GM11168 (cell line): Measurements from ENCODE around the gene RAI1.

ENCODE experiments used
- in situ Hi-C: fragments of 300-500 bp; cut with MboI; formaldehyde crosslinking; loops from one replicate; pipeline ENCODE4 v1.12.0; 2022; ENCODE audit warnings: low sequenced_read_pairs; ENCODE audit not compliant: unreplicated experiment

The RAI1 gene

GRCh38 chr17:17806611-17807274, 125.5 kb downstream of the RAI1 start:
- in situ Hi-C loops, result loop anchor here (5.0 kb wide), 1 partner anchor 51 kb away; no protein-coding TSS in a partner anchor

DNA sequence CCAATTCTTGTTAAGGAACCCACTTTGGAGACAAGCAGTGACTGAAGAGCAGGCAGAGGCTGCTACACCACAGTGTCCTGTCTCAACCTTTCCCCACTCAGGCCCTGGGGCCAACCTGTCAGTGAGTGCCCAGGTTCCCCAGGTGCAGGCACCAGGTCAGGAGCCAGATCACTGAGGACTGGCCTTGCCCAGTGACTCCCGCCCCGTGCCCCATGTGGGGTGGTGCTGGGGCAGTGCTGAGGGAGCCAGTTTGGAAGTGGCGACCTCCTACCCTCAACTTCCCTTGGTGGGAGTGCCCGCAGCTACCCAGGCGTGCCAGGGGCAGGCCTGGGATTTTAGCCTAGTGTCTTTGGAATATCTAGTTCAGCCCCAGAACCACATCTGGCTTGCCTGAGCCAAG, 126.2 kb downstream of the RAI1 start:
- in situ Hi-C loops, result loop anchor here (5.0 kb wide), 1 partner anchor 50 kb away; no protein-coding TSS in a partner anchor

- in situ Hi-C loops, result loop anchor here (5.0 kb wide), 1 partner anchor 49 kb away; no protein-coding TSS in a partner anchor
Observed at GRCh38 chr17:17808200-17808599, 126.9 kb downstream of the RAI1 start.

DNA sequence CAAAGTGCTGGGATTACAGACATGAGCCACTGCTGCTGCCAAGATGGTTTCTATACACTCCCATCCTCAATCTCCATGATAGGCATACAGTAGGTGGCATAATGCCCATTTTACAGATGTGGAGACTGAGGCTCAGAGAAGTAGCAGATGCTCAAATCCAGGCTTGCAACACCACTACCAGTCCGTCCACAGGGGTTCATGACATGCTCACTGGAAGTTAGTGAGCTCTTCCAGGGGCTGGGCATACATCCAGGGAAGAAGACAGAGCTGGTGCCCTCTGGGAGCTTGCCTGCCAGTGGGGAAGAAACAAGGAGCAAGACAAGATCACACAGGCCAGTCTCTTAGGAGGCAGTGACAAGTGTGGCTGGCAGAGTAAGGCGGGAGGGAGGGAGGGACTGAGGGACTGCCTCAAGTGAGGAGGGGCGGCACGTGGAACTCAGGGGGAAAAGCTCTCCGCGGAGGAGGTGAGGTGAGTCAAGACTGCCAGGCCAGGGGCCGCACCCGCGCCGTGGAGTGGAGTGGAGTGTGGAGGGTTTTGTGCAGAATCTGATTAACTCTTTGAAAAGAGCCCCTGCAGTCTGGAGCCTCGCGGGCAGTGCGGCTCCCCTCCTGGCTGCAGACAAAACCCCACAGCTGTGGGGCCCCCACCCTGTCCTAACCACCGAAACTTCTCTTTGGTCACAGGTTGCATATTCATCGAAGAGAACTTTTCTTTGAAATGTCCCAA, 127.6 kb downstream of the RAI1 start:
- in situ Hi-C loops, result loop anchor here (5.0 kb wide), 1 partner anchor 48 kb away; no protein-coding TSS in a partner anchor

DNA sequence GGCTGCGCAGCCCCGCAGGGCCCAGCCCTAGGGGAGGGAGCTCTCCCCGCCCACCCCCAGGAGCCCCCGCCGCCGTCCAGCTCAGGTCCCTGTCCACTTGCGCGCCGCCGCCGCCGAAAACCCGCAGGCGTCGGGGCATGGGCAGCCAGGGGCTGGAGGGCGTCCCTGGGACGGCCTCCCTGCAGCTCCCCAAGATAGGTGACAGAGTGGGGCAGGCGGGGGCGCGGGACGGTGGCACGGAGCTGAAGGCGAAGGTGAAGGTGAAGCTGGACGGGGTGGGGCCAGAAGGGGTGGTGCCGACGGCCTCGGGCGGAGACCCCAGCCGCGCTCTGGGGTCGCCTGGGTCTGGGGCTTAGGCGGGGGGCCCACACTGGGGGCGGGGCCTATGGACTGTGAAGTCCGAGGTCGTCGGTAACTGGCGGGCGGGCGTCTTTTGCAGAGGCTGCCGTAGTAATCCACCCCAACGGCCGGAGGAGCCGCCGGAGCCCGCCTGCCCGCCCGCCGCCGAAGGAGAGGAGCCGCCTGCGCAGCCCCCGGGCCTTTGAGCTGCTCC, 128.3 kb downstream of the RAI1 start:
- in situ Hi-C loops, result loop anchor here (5.0 kb wide), 1 partner anchor 48 kb away; no protein-coding TSS in a partner anchor

DNA sequence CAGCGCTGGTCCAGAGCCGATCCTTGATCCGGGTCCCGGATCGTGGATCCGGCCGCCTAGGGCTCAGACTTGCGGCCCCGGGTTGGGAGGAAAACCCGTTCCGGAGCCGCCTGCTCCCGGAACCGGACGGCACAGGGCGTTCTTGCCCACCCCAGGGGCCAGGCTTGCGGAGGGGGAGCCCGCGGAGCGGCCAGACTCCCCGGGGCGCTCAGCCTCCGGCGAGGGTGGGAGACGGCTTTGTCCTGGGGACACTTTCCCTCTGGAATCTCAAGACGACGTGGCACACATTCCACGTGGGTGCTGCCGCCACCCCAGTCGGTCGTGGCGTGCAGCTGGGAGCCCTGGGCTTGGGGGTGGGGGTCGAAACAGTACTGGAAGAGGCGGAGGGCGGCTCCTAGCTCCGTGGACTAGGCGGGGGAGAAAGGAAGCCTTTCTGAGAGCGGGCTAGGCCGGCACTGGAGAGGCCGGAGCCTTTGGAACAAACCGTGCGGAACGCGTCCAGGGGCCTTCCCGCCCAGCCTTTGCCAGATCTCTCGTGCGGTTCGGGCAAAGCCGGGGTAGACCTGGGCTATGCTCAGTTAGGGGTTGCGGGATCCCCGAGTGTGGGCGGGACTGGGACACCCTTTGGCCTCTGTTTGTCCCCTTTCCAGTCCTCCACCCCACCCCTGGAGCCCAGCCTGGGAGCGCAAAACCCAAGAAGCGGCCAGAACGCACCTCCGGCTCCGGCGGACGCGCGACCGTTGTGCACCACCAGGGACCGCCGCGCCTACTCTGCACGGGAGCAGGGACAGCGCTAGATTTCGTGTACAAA, 129.0 kb downstream of the RAI1 start:
- in situ Hi-C loops, result no loop called here

DNA sequence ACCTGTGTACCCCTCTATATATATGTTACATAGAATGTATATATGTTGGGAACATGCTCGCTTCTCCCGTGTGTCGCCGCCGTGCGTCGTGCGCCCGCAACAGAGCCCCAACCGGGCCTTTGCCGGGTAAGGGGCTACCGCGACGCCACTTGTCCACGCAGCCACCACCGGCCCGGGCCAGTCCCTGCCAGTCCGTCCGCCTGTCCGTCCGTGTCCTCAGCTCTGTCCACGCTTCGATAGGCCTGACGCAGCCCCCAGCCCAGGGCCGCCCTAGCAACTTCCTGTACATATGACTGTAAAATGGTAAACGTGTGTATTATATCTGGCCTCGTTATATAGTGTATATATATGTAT, 129.6 kb downstream of the RAI1 start:
- in situ Hi-C loops, result no loop called here

DNA sequence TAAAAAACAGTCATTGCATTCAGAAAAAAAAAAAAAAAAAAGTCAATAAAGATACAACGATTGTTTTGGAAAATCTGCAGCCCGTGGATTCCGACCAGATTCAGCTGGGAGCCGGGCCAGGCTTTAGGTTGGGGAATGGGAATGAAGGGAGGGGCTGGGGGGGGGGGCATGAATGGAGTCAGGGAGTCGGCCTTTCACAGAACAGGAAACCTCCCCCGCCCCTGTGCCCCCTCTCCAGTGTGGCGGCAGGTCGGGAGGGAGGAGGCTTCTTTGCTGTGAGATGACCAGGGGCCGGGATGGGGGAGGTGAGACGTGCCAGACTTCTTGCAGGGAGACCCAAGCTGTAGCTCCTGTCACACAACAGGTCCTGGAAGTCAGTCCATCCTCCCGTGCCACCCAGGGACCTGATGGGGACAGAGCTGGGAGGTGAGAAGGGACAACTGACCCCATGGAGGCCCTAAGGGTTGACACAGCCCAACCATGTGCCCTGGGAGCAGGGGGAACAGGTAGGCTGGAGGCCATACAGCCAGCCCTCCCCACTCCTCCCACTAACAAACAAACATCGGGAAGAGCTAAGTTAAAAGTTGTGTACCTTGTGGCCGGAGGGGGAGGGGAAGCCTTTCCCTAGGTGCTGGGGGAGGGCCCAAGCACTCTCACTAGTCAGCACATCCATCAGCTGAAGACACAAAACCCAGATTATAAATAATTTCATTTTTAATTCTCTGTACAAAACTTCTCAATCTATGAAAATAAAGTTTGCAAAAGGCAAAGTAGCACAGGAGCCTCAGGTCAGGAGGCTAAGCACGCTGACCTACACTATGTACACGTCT, 130.3 kb downstream of the RAI1 start:
- in situ Hi-C loops, result no loop called here

GRCh38 chr17:17812211-17813054, 131.2 kb downstream of the RAI1 start:
- in situ Hi-C loops, result no loop called here

DNA sequence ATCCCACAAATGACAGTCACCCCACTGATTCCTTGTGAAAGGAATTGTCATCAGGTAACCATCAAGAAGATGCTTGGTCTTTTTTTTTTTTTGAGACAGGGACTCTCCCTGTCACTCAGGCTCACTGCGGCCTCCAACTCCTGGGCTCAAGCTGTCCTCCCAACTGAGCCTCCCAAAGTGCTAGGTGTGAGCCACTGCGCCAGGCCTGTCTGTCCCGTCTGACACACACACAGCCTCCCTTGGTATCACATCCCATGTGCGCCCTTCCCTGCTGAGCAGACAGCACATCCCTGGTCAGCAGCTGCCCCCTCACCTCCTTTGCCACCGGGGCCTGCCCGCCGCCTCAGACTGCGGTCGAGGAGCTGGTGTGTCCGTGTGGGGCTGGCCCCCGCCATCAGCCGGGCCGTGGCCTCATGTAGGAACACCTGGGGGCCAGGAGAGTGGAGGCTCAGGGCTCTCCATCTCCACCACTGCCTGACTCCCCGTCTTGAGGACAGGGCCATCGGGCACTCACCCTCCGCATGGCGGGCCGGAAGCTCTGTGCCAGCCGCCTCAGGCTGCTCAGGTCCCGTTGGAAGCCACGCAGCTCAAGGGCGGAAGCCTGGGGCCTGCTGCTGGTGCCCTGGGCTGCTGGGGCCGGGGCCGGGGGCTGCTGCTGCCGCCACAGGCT, 131.9 kb downstream of the RAI1 start:
- in situ Hi-C loops, result no loop called here

DNA sequence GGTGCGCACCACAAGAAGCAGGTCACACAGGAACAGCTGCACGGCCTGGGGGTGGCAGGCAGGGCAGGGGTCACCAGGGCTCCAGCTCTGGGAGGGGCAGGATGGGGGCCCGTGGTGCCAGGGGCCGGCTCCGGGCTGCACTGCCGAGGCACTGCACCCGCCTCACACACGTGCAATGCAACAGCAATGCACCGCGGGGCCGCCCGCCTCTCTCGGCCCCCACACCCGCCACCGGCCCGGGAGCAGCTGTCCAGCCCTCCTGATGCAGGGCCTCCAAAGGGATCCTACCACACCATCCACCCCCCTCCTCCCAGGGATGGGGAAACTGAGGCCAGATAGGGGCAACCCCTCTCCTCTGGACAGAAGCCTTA, 132.5 kb downstream of the RAI1 start:
- in situ Hi-C loops, result no loop called here

DNA sequence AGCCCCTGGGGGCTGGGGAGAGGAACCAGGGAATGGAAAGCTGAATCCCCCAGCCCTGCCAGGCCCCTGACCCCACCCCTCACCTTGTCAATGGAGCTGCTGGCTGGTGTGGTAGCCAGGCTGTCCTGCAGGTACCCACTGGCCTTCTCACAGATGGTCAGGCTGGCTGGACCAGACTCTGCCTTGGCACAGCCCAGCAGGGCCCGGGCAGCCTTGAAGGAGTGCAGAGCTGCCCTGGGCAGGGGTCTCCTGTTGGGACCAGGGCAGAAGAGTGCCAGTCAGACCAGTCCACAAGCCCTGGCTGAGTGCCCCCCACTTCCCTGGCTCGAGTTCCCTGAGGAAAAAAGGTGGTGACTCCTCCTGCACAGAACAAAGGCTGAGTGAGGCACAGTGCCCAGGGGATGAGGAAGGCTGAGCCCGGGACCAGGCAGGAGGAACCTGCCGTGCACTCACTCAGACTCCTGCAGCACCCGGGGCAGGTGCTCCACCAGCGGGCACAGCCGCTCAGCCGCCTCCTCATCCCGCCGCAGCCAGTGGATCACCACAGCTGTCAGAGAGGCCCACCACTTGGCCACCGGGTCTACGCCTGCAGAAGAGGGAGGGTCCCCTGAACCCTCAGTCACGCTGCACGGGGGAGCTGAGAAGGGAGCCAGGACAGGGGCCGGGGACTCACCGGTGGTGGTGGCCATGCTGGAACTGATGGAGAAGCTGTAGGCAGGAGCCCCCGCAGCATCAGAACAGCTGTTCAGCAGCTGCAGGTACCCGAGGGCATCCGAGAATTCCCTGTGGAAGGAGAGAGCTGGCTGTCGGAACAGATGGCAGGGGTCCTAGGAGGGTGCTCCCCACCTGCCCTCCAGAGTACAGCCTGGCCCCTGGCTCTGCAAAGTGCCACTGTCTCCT, 133.2 kb downstream of the RAI1 start:
- in situ Hi-C loops, result no loop called here

- in situ Hi-C loops, result no loop called here
Observed at GRCh38 chr17:17815062-17815406, 133.8 kb downstream of the RAI1 start.

DNA sequence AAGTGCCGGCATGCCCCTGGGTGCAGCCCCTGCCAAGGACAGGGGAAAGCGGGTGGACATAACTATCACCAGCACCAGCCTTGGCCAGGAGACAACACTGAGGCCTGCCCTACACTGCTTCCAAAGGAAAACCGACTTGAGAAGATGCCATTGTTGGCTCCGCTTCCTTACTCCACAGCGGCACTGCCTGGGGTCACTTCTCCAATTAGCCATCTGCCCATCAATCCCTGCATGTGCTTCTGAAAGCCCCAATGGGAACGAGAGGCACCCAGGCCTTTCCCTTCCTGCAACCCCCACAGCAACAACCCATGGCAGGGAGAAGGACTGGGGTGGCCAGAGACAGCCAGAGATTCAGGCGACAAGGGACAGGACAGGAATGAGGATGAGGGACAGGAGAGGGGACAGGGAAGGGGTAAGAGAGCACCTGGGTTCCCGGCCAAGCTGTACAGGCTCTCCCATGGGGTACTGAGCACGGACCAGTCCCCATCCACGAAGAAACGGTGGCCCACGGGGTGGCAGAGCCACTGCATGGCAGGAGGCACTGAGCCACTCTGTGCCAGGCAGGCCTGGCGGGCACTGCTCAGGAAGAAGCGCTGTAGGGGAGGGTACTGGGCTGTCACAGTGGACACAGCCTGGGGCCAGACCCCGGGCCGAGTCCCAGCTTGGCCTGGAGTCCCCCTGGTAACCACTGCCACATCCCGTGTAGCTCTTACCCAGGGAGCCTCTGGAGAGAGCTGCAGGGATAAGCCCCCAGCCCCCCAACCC, 134.4 kb downstream of the RAI1 start:
- in situ Hi-C loops, result no loop called here

DNA sequence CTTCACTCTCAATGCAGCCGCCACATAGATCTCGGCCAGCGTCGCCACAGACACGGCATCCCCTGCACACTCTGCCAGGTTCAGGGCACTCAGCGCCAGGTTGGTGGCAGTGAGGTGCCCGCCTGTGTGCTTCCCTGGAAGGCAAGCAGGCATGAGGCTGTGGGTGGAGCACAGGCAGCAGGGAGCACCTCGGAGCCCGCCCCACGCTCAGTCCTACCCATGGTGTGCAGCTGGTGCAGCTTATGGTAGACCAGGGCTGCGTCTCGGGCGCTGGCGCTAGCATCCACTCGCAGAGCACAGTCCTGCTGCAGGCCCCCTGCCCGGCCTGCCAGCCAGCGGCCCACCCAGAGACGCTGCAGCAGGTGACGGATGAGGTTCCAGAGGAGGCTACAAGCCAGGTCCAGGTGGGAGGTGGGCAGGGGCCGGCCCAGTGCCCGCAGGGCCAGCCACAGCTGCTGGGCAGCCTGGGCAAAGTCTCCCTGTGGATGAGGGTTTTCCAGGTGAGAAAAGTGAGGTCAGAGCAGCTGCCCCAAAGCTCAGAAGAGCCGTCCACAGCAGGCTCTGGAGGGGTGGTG, 135.1 kb downstream of the RAI1 start:
- in situ Hi-C loops, result no loop called here

GRCh38 chr17:17816831-17817551, 135.7 kb downstream of the RAI1 start:
- in situ Hi-C loops, result no loop called here
